ENCODE results near the gene HS1BP3.

GRCh38 chr2:20637147-20637546 lies 13.8 kb downstream of the HS1BP3 start:
- TF ChIP-seq CTCF (IDR thresholded peaks at IDR 0.05; ENCODE audit: low read depth, low read length) (no peak), POLR2A (IDR thresholded peaks at IDR 0.05; ENCODE audit: extremely low read depth, insufficient read length) (no peak)

Data from NB4 (cell line).